ENCODE results near the gene PRKAG2.

The PRKAG2 gene

GRCh38 chr7:151876899-151877777 is at the start of gene PRKAG2:
Gene PRKAG2, minus strand, starts transcription at chr7:151877115. Its CDS starts 495 bp downstream, at chr7:151876620.
- Histone ChIP-seq H3K9me3 (no peaks in the 10 kb centered on the region), H3K27ac (peak within 1 kb of the TSS; percentile 55), H3K36me3 (no peaks in the 10 kb centered on the region), H3K4me3 (ENCODE audit: low read depth in 1 of 2, low read length in 1 of 2) (peak within 1 kb of the TSS; percentile 59 to 86), H3K27me3 (peaks cover 55% of the 10 kb centered on the region), H3K4me1 (ENCODE audit: control insufficient read depth in 1 of 2, insufficient read depth in 1 of 2, low read depth in 1 of 2, low read length in 1 of 2) (peaks cover 21 to 29% of the 10 kb centered on the region in 2 experiments)
- peak; percentile 14 for TF ChIP-seq CTCF (IDR thresholded peaks at IDR 0.05)

GRCh38 chr7:151926336-151926712 is 49.4 kb upstream of the PRKAG2 start:
- Histone ChIP-seq H3K4me1 (ENCODE audit: control insufficient read depth in 1 of 2, insufficient read depth in 1 of 2, low read depth in 1 of 2, low read length in 1 of 2) (peaks cover 40 to 56% of the 10 kb centered on the region in 2 experiments), H3K27me3 (no peaks in the 10 kb centered on the region), H3K27ac (peak overlapping the region; percentile 90), H3K4me3 (ENCODE audit: low read depth in 1 of 2, low read length in 1 of 2) (peak overlapping the region in 1 of 2 experiments; percentile 46), H3K36me3 (no peaks in the 10 kb centered on the region), H3K9me3 (no peaks in the 10 kb centered on the region)
- no peak for TF ChIP-seq CTCF (IDR thresholded peaks at IDR 0.05)

- Histone ChIP-seq H3K4me3 (ENCODE audit: low read depth in 1 of 2, low read length in 1 of 2) (peak overlapping the region; percentile 42 to 46), H3K27ac (peak overlapping the region; percentile 90), H3K27me3 (no peaks in the 10 kb centered on the region), H3K9me3 (no peaks in the 10 kb centered on the region), H3K4me1 (ENCODE audit: control insufficient read depth in 1 of 2, insufficient read depth in 1 of 2, low read depth in 1 of 2, low read length in 1 of 2) (peaks cover 40 to 56% of the 10 kb centered on the region in 2 experiments), H3K36me3 (no peaks in the 10 kb centered on the region)
- no peak for TF ChIP-seq CTCF (IDR thresholded peaks at IDR 0.05)
Measured at GRCh38 chr7:151925446-151926335, 48.8 kb upstream of the PRKAG2 start.

- Histone ChIP-seq H3K27me3 (no peaks in the 10 kb centered on the region), H3K36me3 (no peaks in the 10 kb centered on the region), H3K27ac (peak overlapping the region; percentile 90), H3K9me3 (no peaks in the 10 kb centered on the region), H3K4me3 (ENCODE audit: low read depth in 1 of 2, low read length in 1 of 2) (peak overlapping the region in 1 of 2 experiments; percentile 17), H3K4me1 (ENCODE audit: control insufficient read depth in 1 of 2, insufficient read depth in 1 of 2, low read depth in 1 of 2, low read length in 1 of 2) (peaks cover 43 to 56% of the 10 kb centered on the region in 2 experiments)
- TF ChIP-seq CTCF (IDR thresholded peaks at IDR 0.05), result no peak
Measured at GRCh38 chr7:151924508-151924907, 47.6 kb upstream of the PRKAG2 start.

- H3K27me3 ChIP-seq, result no peaks in the 10 kb centered on the region
- no peaks in the 10 kb centered on the region for H3K36me3 ChIP-seq
- TF ChIP-seq CTCF (IDR thresholded peaks at IDR 0.05), result no peak
- H3K9me3 ChIP-seq, result no peaks in the 10 kb centered on the region
- peak overlapping the region in 1 of 2 experiments; percentile 17 for H3K4me3 ChIP-seq (ENCODE audit: low read depth in 1 of 2, low read length in 1 of 2)
- peak overlapping the region; percentile 90 for H3K27ac ChIP-seq
- peaks cover 43 to 56% of the 10 kb centered on the region in 2 experiments for H3K4me1 ChIP-seq (ENCODE audit: control insufficient read depth in 1 of 2, insufficient read depth in 1 of 2, low read depth in 1 of 2, low read length in 1 of 2)
Measured at GRCh38 chr7:151924001-151924400, 47.1 kb upstream of the PRKAG2 start.

Measured in neutrophil (primary cell).